GM18861 (cell line): ENCODE measurements around the gene ASS1.

Source experiments
- ATAC-seq: cut with Tn5 transposase; IDR thresholded peaks from one replicate; pipeline ENCODE4 v1.9.1; 2021; ENCODE audit not compliant: unreplicated experiment

Gene ASS1

DNA sequence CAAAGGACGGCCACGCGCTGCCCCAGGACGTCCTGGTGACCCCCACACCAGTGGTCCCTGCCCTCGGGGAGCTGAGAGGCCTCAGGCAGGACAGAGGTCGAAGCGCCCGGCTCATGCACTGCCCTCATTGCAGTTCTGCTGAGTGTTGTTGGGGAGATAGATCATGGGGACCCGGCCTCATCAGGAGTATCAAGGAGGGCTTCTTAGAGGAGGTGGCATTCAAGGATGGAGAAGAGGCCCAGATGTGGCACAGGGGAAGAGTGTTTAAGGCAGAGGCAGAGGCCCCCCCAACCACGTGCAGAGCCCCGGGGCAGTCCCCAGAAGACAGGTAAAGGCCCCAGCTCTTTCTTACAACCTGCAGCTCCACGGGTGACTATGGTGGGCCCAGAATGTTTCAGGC, 26.2 kb downstream of the ASS1 start:
- no peak for ATAC-seq

DNA sequence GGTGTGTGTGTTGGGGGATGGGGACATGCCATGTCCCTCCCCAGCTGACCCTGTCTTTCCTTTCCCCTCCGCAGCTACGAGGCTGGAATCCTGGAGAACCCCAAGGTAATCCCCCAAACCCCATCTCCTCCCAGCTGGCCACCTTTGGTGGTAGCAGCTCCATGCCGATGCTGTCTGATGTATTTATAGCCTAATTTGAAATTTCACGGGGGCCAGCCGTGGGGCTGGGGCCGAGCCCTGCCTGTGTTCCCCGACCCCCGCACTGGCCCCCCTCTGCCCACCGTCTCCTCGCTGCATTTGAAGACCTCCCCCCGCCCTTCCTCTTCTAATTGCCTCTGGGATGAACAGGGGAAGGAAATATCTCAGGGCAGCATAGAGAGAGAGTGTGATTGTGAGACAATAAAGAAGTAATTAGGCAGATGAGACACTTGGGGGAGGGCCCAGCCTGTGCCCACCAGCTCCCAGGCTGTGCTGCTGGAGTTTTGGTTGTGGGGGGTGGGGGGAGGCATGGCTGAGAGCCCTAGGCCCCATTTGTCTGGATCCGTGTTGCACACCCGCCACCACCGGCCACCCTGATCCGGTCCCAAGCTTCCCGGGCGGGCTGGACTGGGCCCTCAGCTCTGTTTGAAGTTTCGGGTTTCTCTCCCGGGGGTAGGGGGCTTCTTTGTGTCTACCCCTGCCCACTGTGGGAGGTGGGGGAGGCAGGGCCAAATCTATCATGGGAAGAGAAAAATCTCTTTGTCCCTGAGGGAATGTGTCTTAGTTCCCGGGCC, 26.8 kb downstream of the ASS1 start:
- no peak for ATAC-seq

DNA sequence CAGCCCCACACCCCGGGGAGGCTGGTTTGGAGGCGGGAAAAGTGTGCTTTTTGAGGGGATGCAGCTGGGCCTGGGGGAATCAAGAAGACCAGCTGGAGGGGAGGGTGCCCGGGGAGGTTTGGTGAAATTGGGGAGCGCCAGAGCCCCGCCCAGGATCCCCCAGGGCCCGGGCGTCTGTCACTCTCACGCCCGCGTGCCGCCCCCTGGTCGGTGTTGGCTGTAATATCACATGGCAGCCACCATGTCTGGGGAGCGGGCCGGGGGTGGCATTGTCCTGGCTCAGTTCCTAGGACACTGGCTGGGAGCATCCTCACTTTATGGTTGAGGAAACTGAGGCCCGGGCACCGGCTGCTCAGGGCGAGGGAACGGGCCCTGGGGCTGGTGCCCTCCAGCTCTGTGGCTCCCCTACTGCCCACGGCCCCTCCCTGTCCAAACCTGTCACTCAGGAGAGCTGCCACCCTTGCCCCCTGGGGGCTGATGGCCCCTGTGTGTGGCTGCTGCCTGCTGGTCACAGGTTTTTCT, 27.5 kb downstream of the ASS1 start:
- no peak for ATAC-seq

- no peak for ATAC-seq
Measured at GRCh38 chr9:130473009-130473408, 28.2 kb downstream of the ASS1 start.

- ATAC-seq = no peak
Measured at GRCh38 chr9:130473566-130473965, 28.8 kb downstream of the ASS1 start.

DNA sequence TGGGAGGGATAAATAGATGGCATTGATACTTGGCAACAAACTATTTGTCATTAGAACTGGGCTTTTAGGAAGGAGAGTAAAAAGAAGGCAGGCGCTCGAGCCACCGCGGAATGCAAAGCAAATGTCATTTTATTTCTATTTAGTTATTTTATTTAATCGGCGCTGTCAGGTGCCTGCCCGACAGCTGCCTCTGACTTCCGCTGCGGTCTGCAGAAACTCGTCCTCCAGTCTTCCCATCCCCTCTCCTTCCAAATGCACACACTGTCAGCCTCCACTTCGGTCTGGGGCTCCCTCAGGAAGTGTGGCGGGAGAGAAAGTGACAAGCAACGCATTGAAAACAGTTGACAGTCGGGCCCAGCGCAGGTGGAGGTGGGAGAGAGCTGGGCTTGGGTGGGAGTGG, 29.3 kb downstream of the ASS1 start:
- ATAC-seq = no peak

DNA sequence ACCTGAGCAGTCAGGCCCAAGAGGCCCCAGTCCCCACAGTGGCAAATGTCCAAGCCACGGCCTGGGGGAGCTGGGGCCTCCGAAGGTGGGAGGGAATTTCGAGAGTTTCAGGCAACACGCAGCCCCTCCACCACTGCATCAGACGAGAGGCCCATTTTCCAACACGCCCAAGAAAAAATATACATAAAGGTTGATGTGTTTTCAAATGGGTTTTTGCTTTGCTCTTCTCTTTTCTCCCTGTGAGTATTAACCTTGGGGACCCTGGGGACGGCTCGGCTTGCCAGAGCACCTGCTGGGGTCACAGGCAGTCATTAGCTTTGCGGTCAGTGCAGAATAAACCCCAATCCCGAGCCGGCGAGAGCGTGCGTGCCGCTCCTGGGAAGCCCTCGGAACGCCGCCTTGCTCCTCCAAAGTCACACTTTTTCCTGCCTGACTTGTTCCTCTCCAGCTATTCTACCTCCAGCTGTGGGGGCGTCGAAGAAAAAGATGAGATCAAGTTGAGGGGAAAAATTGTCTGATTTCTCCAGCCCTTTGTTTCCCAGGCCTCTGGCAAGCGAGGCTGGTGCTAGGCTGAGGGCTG, 31.5 kb downstream of the ASS1 start:
- no peak for ATAC-seq

- no peak for ATAC-seq
Measured at GRCh38 chr9:130477564-130477963, 32.8 kb downstream of the ASS1 start.

DNA sequence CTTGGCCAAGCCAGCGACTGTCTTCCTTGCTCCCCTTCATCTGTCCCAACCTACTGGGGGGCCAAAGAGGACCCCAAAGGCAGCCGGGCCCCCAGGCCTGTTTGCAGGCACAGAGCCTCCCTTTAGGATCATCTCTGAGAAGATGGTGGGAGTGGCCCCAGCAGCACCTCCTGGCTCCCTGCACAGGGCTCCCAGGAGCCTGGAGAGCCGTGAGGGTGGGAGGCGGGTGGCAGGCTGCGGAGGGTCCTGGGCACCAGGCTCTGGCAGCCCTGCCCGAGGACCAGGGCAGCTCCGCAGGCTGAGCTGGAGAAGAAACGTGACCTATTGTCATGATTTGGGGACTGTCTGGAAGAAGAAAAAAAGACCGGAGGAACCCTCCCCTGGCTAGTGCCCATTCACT, 33.4 kb downstream of the ASS1 start:
- ATAC-seq = no peak

DNA sequence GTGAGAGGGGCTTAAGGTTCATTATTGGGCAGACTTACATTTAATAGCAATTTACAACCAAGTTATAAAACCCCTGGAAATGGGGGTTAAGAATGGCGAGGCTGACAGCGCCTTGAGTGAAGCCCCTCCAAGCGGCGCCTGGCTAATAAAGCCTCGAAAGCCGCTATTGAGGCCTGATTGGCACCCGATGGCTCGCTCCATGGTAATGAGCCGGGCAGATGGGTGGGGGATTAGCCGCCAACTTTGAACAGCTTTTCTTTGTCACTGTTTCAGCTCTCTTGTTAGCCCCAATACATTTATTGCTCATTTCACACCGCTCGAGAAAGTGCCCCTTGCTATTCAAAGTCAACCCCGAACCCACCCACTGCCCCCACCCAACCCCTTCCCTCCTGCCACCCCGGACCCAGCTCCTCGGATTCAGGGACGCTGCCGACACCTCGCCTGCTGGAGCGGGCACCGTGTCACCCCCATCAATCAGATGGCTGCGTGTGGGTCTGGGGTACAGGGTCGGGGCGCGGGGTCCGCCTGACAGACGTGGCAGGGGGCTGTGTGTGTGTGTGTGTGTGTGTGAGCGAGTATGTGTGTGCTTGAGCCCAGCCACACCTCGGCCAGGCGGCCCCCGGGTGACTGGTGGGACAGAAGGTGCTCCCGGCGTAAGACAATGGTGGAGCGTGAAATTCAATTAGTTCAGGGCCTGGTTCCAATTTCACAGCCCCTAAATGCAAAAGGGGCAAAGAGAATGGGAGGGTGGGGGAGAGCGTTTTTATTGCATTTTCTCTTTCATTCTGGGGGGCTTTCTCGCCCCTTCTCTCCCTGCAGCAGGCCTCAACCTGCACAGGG, 34.2 kb downstream of the ASS1 start:
- ATAC-seq = no peak

- ATAC-seq = no peak
Measured at GRCh38 chr9:130479587-130479986, 34.8 kb downstream of the ASS1 start.

GRCh38 chr9:130480673-130481072, 35.9 kb downstream of the ASS1 start:
- ATAC-seq = no peak

- ATAC-seq = no peak
Measured at GRCh38 chr9:130482463-130482862, 37.7 kb downstream of the ASS1 start.

DNA sequence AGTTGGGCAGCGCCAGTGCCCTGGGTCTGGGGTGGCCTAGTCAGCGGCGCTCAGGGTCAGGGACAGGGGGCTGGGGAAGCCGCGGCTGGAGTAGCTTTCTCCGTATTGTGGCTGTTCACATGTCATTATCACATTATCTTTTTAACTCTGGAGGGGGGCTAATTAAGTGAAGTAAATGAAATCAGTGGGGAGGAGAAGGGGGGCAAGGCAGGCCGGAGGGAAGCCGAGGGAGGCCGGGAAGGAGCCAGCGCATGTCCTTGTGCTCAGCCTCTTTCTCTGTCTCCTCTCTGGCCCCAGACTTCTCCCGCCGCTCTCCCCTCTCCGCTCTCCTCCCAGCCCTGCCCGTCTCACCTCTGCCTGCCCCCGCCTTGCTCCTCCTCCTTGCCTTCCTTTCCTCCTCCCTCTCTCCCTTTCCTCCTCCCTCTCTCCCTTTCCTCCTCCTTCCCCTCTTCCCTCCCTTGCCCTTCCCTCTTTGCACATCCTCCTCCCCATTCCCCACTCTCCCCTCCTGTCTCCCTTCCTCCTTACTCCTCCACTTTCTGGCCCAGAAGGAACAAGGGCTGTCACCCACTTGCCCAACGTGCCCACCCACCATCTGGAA, 38.7 kb downstream of the ASS1 start:
- no peak for ATAC-seq

GRCh38 chr9:130484362-130485072, 39.8 kb downstream of the ASS1 start:
- ATAC-seq = no peak

- ATAC-seq = no peak
Measured at GRCh38 chr9:130486103-130486502, 41.3 kb downstream of the ASS1 start.

DNA sequence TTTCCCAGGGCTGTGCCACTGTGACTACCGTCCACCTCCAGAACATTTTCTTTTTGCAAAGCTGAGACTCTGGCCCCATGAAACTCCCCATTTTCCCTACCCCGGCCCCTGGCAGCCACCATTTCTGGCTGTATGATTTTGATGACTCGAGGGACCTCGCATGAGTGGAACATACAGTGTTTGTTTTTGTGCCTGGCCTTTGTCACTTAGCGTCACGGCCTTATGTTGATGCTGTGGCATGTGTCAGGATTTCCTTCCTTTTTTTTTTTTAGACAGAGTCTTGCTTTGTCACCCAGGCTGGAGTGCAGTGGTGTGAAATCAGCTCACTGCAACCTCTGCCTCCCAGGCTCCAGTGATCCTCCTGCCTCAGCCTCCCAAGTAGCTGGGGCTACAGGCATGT, 42.7 kb downstream of the ASS1 start:
- ATAC-seq = no peak

DNA sequence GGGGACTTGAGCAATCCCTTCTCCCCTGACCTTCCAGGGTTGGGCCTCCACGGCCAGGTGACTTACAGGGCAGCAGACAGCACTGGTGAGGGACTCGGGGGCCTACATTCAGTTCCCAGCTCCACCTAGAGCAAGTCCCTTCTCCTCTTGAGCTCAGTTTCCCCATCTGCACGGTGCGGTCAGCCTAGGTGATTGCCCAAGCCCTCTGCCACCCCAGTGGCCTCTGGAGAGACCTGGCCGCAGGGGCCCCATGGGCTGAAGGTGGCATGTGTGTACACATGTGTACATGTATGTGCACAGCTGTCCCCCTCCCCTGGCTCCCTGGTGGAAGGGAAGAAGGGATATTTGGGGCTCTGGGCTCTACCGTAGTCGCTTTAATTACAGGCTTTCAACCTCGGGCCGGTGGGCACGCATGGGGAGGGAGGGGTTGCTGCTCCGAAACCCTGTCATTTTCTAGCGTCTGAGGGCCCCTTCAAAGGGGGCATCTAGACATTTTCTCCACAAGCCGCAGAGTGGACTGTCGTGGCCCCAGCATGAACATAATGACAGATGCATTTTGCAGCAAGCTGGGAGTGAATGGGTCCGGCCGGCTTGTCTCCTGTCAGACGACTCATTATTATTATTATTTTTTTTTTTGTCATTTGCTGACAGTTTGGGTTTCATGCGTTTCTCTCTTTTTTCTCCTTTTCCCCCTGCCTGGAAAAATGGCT, 44.0 kb downstream of the ASS1 start:
- no peak for ATAC-seq

- no peak for ATAC-seq
Measured at GRCh38 chr9:130490981-130491380, 46.2 kb downstream of the ASS1 start.

GRCh38 chr9:130491830-130492482, 47.2 kb downstream of the ASS1 start:
- ATAC-seq = no peak
